ENCODE data around the gene COG4.

- TF ChIP-seq POLR2A (IDR thresholded peaks at IDR 0.05) (no peak), CTCF (IDR thresholded peaks at IDR 0.05) (no peak)
Measured at GRCh38 chr16:70441406-70441990, 81.9 kb downstream of the COG4 start.
